ENCODE measurements around the gene STRA8. TPM values are rescaled to one million over a fixed set of nuclear protein-coding genes. Genes with fewer than 3 reads are reported as not detected.
A peak's percentile ranks its signal among the peaks of the same experiment; 100 is the strongest.
"Not testable (repeated sequence)": the region's sequence is repeated elsewhere in the genome, so short reads cannot be mapped to it uniquely, and the experiment has no call there.

The STRA8 gene
- total RNA-seq, 1 experiment from 2014 or later, result not detected

DNA sequence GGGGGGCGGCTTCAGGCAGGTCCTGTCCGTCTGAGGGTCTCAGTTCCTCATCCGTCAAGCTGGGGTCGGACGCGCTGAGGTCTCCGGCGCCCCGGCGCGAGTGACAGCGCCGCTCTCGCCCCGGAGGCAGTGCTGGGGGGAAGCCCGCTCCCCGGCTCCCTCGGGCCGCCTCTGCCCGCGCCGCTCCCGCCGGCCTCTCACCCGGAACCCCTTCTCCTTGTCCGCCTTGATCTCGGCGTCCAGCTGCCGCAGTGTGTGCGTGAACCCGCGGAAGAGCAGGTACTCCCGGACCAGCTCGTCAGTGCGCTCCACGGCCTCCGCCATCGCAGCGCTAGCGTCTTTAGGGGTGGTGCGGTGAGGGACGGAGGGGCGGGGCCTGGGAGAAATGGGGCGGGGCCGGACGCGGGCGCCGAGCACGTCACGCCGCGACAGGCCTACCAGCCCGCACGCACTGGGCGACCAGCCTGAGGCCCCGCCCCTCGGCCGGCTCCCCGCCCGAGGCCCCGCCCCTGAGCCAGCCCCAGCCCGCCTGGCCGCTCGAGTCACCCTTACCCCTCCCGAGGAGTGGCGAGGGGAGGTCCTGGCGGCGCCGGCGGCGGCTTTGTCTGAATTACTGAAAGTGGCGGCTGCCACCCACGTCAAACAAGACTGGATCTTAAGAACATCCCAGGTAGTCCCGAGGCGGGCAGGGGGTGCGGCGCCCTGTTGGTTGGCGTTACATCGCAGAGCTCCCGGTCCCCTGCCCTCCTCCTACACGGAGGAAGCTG, 22.3 kb upstream of the STRA8 start, which contains the start of gene WDR91:
Gene WDR91 (minus strand): TSS at position 348 of the 767 bp plus-strand sequence. CDS start 24 bp downstream, at position 324.
- TF ChIP-seq, protein P1, sequence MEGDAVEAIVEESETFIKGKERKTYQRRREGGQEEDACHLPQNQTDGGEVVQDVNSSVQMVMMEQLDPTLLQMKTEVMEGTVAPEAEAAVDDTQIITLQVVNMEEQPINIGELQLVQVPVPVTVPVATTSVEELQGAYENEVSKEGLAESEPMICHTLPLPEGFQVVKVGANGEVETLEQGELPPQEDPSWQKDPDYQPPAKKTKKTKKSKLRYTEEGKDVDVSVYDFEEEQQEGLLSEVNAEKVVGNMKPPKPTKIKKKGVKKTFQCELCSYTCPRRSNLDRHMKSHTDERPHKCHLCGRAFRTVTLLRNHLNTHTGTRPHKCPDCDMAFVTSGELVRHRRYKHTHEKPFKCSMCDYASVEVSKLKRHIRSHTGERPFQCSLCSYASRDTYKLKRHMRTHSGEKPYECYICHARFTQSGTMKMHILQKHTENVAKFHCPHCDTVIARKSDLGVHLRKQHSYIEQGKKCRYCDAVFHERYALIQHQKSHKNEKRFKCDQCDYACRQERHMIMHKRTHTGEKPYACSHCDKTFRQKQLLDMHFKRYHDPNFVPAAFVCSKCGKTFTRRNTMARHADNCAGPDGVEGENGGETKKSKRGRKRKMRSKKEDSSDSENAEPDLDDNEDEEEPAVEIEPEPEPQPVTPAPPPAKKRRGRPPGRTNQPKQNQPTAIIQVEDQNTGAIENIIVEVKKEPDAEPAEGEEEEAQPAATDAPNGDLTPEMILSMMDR (IDR thresholded peaks at IDR 0.05; ENCODE audit: unreplicated experiment), result no peak
- BruUV-seq (replicated peaks), result no TSS peak
- Mint-ChIP-seq H3K4me1 (ENCODE audit: insufficient read depth, unreplicated experiment) (no peaks in the 10 kb centered on the region), H3K27me3 (ENCODE audit: insufficient read depth, unreplicated experiment) (no peaks in the 10 kb centered on the region), H3K4me3 (ENCODE audit: unreplicated experiment) (peak within 1 kb of the TSS; percentile 91), H3K36me3 (ENCODE audit: insufficient read depth, unreplicated experiment) (peaks cover 1% of the 10 kb centered on the region), H3K9me3 (ENCODE audit: unreplicated experiment) (no peaks in the 10 kb centered on the region), H3K27ac (ENCODE audit: low read depth, unreplicated experiment) (peak within 1 kb of the TSS; percentile 92)
- ChIA-PET POLR2A (interaction anchor here (0.5 to 3.5 kb wide), 14 partner anchors 9 to 565 kb away, joined by 3 to 78 read pairs (median 5); partner anchors contain the start of genes BPGM, CNOT4 and CYREN), CTCF (interaction anchor here (0.6 to 1.2 kb wide), 7 partner anchors 36 to 560 kb away, joined by 3 to 5 read pairs (median 3); no protein-coding TSS in a partner anchor)
- intact Hi-C loops (cut with micrococcal nuclease), result loop anchor here (1.0 kb wide), 1 partner anchor 41 kb away; the partner anchor contains the start of gene CYREN
- peak; percentile 94 for DNase-seq (ENCODE audit: unreplicated experiment)

GRCh38 chr7:135211946-135212685, 21.5 kb upstream of the STRA8 start:
- not testable (repeated sequence) for BruUV-seq (replicated peaks); H3K36me3 Mint-ChIP-seq (ENCODE audit: insufficient read depth, unreplicated experiment); H3K27me3 Mint-ChIP-seq (ENCODE audit: insufficient read depth, unreplicated experiment); H3K4me1 Mint-ChIP-seq (ENCODE audit: insufficient read depth, unreplicated experiment); H3K9me3 Mint-ChIP-seq (ENCODE audit: unreplicated experiment)
- ChIA-PET POLR2A (interaction anchor here (0.5 to 3.5 kb wide), 8 partner anchors 10 to 566 kb away, joined by 3 to 78 read pairs (median 6); partner anchors contain the start of genes BPGM and CYREN), CTCF (interaction anchor here (0.6 to 0.7 kb wide), 2 partner anchors 52 to 561 kb away, joined by 3 read pairs; no protein-coding TSS in a partner anchor)
- intact Hi-C loops (cut with micrococcal nuclease), result loop anchor here (1.0 kb wide), 1 partner anchor 42 kb away; the partner anchor contains the start of gene CYREN
- Mint-ChIP-seq H3K27ac (ENCODE audit: low read depth, unreplicated experiment) (peak overlapping the region; percentile 92), H3K4me3 (ENCODE audit: unreplicated experiment) (peak overlapping the region; percentile 91)
- DNase-seq (ENCODE audit: unreplicated experiment), result peak; percentile 77

GRCh38 chr7:135213831-135214230, 19.8 kb upstream of the STRA8 start:
- BruUV-seq (replicated peaks), result no TSS peak
- TF ChIP-seq, protein P1 (IDR thresholded peaks at IDR 0.05; ENCODE audit: unreplicated experiment), result no peak
- Mint-ChIP-seq H3K4me1 (ENCODE audit: insufficient read depth, unreplicated experiment) (no peaks in the 10 kb centered on the region), H3K27ac (ENCODE audit: low read depth, unreplicated experiment) (no peak overlapping the region), H3K36me3 (ENCODE audit: insufficient read depth, unreplicated experiment) (no peaks in the 10 kb centered on the region), H3K9me3 (ENCODE audit: unreplicated experiment) (no peaks in the 10 kb centered on the region), H3K4me3 (ENCODE audit: unreplicated experiment) (no peak overlapping the region), H3K27me3 (ENCODE audit: insufficient read depth, unreplicated experiment) (no peaks in the 10 kb centered on the region)
- ChIA-PET POLR2A (interaction anchor here (1.3 to 2.3 kb wide), 2 partner anchors 36 to 44 kb away, joined by 3 to 8 read pairs; partner anchors contain the start of gene CYREN), CTCF (interaction anchor here (0.6 to 2.0 kb wide), 3 partner anchors 43 to 122 kb away, joined by 3 to 9 read pairs (median 4); partner anchors contain the start of gene CYREN)
- DNase-seq (ENCODE audit: unreplicated experiment), result peak; percentile 39
- intact Hi-C loops (cut with micrococcal nuclease), result no loop called here

- no peak for DNase-seq (ENCODE audit: unreplicated experiment)
- BruUV-seq (replicated peaks), result no TSS peak
- intact Hi-C loops (cut with micrococcal nuclease), result no loop called here
- Mint-ChIP-seq H3K4me3 (ENCODE audit: unreplicated experiment) (no peak overlapping the region), H3K27ac (ENCODE audit: low read depth, unreplicated experiment) (no peak overlapping the region), H3K27me3 (ENCODE audit: insufficient read depth, unreplicated experiment) (no peaks in the 10 kb centered on the region), H3K36me3 (ENCODE audit: insufficient read depth, unreplicated experiment) (no peaks in the 10 kb centered on the region), H3K9me3 (ENCODE audit: unreplicated experiment) (no peaks in the 10 kb centered on the region), H3K4me1 (ENCODE audit: insufficient read depth, unreplicated experiment) (no peaks in the 10 kb centered on the region)
- ChIA-PET CTCF (interaction anchor here (2.0 kb wide), 1 partner anchor 59 kb away, joined by 9 read pairs; no protein-coding TSS in a partner anchor), POLR2A (interaction anchor here (0.6 to 2.3 kb wide), 2 partner anchors 13 to 45 kb away, joined by 3 to 8 read pairs; partner anchors contain the start of gene CYREN)
- TF ChIP-seq, protein P1 (IDR thresholded peaks at IDR 0.05; ENCODE audit: unreplicated experiment), result no peak
Measured at GRCh38 chr7:135215180-135215579, 18.5 kb upstream of the STRA8 start.
